HL-60 (cell line): ENCODE measurements around the gene RECK.

ENCODE experiments used
- DNase-seq, 2 experiments: peaks; one replicate each; pipeline ENCODE4 v3.0.0-alpha.2; 2010 to 2020; ENCODE audit warnings: low read depth in 1 of 2, low spot score in 1 of 2
- H3K27ac ChIP-seq: fragments of 250-450 bp; sonication (Bioruptor Pico); replicated peaks from 2 replicates; pipeline ENCODE4 v1.5.1; 2020; ENCODE audit warnings: mild to moderate bottlenecking, moderate library complexity
- H3K27me3 ChIP-seq: fragments of 250-450 bp; sonication (Bioruptor Pico); 2 replicates; pipeline ENCODE4 v1.5.1; 2021; ENCODE audit warnings: mild to moderate bottlenecking, moderate library complexity; ENCODE audit not compliant: insufficient read depth, poor library complexity, severe bottlenecking
- H3K4me3 ChIP-seq: replicated peaks from 2 replicates; pipeline ENCODE4 v1.5.1; 2011; ENCODE audit warnings: mild to moderate bottlenecking, control low read depth, low read length; ENCODE audit not compliant: insufficient read depth
- GABPA ChIP-seq: IDR thresholded peaks from 2 replicates; pipeline ENCODE4 v1.6.1; 2012; ENCODE audit warnings: low read depth
- POLR2AphosphoS5 ChIP-seq: IDR thresholded peaks from 2 replicates; pipeline ENCODE4 v1.6.1; 2012; ENCODE audit warnings: low read depth
- REST ChIP-seq: IDR thresholded peaks from 2 replicates; pipeline ENCODE4 v1.6.1; 2012; ENCODE audit warnings: low read depth; ENCODE audit not compliant: insufficient replicate concordance
- SPI1 ChIP-seq: IDR thresholded peaks from 2 replicates; pipeline ENCODE4 v1.6.1; 2012; ENCODE audit warnings: low read depth, mild to moderate bottlenecking, borderline replicate concordance
- TF ChIP-seq, protein P1 (sequence below): IDR thresholded peaks from one replicate; pipeline ENCODE4 v1.5.1; 2011; ENCODE audit warnings: low read length, control low read depth, inconsistent platforms; ENCODE audit not compliant: insufficient read depth

RECK gene

GRCh38 chr9:36074055-36074454 is 37.3 kb downstream of the RECK start:
- TF ChIP-seq SPI1 (no peak), POLR2AphosphoS5 (no peak), GABPA (no peak), REST (no peak)
- TF ChIP-seq, protein P1, sequence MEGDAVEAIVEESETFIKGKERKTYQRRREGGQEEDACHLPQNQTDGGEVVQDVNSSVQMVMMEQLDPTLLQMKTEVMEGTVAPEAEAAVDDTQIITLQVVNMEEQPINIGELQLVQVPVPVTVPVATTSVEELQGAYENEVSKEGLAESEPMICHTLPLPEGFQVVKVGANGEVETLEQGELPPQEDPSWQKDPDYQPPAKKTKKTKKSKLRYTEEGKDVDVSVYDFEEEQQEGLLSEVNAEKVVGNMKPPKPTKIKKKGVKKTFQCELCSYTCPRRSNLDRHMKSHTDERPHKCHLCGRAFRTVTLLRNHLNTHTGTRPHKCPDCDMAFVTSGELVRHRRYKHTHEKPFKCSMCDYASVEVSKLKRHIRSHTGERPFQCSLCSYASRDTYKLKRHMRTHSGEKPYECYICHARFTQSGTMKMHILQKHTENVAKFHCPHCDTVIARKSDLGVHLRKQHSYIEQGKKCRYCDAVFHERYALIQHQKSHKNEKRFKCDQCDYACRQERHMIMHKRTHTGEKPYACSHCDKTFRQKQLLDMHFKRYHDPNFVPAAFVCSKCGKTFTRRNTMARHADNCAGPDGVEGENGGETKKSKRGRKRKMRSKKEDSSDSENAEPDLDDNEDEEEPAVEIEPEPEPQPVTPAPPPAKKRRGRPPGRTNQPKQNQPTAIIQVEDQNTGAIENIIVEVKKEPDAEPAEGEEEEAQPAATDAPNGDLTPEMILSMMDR: no peak
- no peak for DNase-seq
- no peaks in the 10 kb centered on the region for H3K27me3 ChIP-seq
- H3K4me3 ChIP-seq: no peak overlapping the region
- no peak overlapping the region for H3K27ac ChIP-seq

GRCh38 chr9:36074870-36075532 is 38.3 kb downstream of the RECK start:
- Histone ChIP-seq H3K27ac (no peak overlapping the region), H3K4me3 (no peak overlapping the region), H3K27me3 (no peaks in the 10 kb centered on the region)
- TF ChIP-seq GABPA (no peak), SPI1 (no peak)
- DNase-seq: no peak

- DNase-seq: peak in 1 of 2 experiments; percentile 19
- no peak overlapping the region for H3K27ac ChIP-seq
- no peak for TF ChIP-seq POLR2AphosphoS5
- TF ChIP-seq GABPA: no peak
- TF ChIP-seq REST: no peak
- peak; percentile 22; the same call in 1 of the 2 replicates for TF ChIP-seq SPI1
Measured at GRCh38 chr9:36078051-36078450, 41.3 kb downstream of the RECK start.

GRCh38 chr9:36080519-36080918 is 43.8 kb downstream of the RECK start:
- H3K27ac ChIP-seq: no peak overlapping the region
- no peak overlapping the region for H3K4me3 ChIP-seq
- DNase-seq: no peak
- TF ChIP-seq REST (no peak), GABPA (no peak), POLR2AphosphoS5 (no peak), SPI1 (no peak)
- TF ChIP-seq, protein P1: no peak
- no peaks in the 10 kb centered on the region for H3K27me3 ChIP-seq

More at GRCh38 chr9:36078051-36078450, 41.3 kb downstream of the RECK start:
- Histone ChIP-seq H3K27me3 (no peaks in the 10 kb centered on the region), H3K4me3 (no peak overlapping the region)
